ENCODE measurements around the gene ZFAND2B. TPM values are rescaled to one million over a fixed set of nuclear protein-coding genes. Genes with fewer than 3 reads are reported as not detected.
A peak's percentile ranks its signal among the peaks of the same experiment; 100 is the strongest.
"Not testable (repeated sequence)": the region's sequence is repeated elsewhere in the genome, so short reads cannot be mapped to it uniquely, and the experiment has no call there.

Gene ZFAND2B
- total and polyA plus RNA-seq, 2 donors (not counting 1 experiment from before 2014, with no cell fraction given) = 55.2 to 115 TPM

DNA sequence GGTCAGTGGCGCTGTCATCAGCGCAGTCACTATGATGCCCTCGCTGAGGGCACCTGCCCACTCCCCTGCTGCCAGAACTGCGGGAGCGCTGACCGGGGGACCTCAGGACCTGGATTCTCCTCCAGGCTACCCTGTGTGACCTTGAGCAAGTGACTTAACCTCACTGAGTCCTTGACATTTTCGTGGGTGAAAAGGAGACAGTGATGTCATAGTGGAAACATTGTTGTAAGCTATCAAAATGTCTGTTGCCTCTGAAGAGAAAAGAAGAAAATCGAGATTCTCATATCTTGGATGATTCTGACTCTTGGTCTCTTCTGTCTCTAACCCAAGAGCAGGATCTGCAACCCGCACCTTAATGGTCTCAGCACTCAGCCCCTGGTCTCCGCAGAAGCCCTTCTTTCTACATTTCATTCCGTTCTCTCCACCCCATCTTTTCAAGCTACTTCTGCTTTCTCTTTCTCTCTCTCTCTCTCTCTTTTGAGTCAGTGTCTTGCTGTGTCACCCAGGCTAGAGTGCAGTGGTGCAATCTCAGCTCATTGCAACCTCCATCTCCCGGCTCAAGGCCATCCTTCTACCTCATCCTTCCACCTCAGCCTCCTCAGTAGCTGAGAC, 48.1 kb downstream of the ZFAND2B start:
- Histone ChIP-seq H3K27ac (ENCODE audit: low read length in 2 of 2) (peak overlapping the region; percentile 93 to 94), H3K4me1 (ENCODE audit: control insufficient read depth in 2 of 2, insufficient read depth in 2 of 2, low read length in 2 of 2) (peaks cover 26 to 37% of the 10 kb centered on the region in 2 donors), H2AFZ (ENCODE audit: insufficient read depth, low read depth, low read length, poor library complexity, severe bottlenecking) (peak overlapping the region; percentile 93), H3K27me3 (replicated peaks in 1 of 4; ENCODE audit: control extremely low read depth in 1 of 4, control insufficient read depth in 3 of 4, insufficient read depth in 4 of 4, low read length in 3 of 4) (no peaks in the 10 kb centered on the region), H3K79me2 (ENCODE audit: control insufficient read depth, insufficient read depth, low read length) (peaks cover 37% of the 10 kb centered on the region), H3K4me2 (replicated peaks; ENCODE audit: low read depth, low read length, poor library complexity, severe bottlenecking) (peak overlapping the region; percentile 100), H3K4me3 (ENCODE audit: control extremely low read depth in 1 of 5, extremely low read depth in 1 of 5, insufficient read depth in 1 of 5, low read depth in 2 of 5, low read length in 4 of 5) (peak overlapping the region; percentile 83 to 97 (median 90)), H3K9me3 (ENCODE audit: control extremely low read depth in 1 of 3, control insufficient read depth in 2 of 3, insufficient read depth in 1 of 3, low read length in 2 of 3) (no peaks in the 10 kb centered on the region), H4K20me1 (ENCODE audit: control insufficient read depth, insufficient read depth, low read length, poor library complexity, severe bottlenecking) (peaks cover 22% of the 10 kb centered on the region), H3K9ac (ENCODE audit: low read length) (peak overlapping the region; percentile 90), H3K36me3 (replicated peaks in 1 of 2; ENCODE audit: control extremely low read depth in 1 of 2, control insufficient read depth in 1 of 2, extremely low read depth in 1 of 2, insufficient read depth in 2 of 2, low read length in 1 of 2) (peaks cover 2 to 20% of the 10 kb centered on the region in 2 experiments)
- ATAC-seq (ENCODE audit: low read depth) (peak; percentile 25), DNase-seq (peak; percentile 79)
- Mint-ChIP-seq H3K9me3 (ENCODE audit: insufficient read depth) (no peaks in the 10 kb centered on the region), H3K4me1 (peaks cover 42% of the 10 kb centered on the region), H3K4me3 (peak overlapping the region; percentile 87), H3K27ac (peak overlapping the region; percentile 95), H3K27me3 (no peaks in the 10 kb centered on the region)
- WGBS (ENCODE audit: insufficient coverage) = 0% methylated on average over 11 of the region's 12 CpGs
- ChIA-PET CTCF (interaction anchor here (0.6 to 7.6 kb wide), 26 partner anchors 8 to 412 kb away, joined by 3 to 97 read pairs (median 5); partner anchors contain the start of genes ANKZF1, ATG9A, CNPPD1 and DNAJB2), POLR2A (interaction anchor here (0.5 to 4.2 kb wide), 15 partner anchors 9 to 1937 kb away, joined by 3 to 106 read pairs (median 5); partner anchors contain the start of genes ABCB6, ANKZF1, ATG9A and CHPF)
- TF ChIP-seq EZH2 (IDR thresholded peaks at IDR 0.05; ENCODE audit: borderline replicate concordance, insufficient read depth, low read depth, low read length, poor library complexity, severe bottlenecking) = no peak
- TF ChIP-seq, protein P1, sequence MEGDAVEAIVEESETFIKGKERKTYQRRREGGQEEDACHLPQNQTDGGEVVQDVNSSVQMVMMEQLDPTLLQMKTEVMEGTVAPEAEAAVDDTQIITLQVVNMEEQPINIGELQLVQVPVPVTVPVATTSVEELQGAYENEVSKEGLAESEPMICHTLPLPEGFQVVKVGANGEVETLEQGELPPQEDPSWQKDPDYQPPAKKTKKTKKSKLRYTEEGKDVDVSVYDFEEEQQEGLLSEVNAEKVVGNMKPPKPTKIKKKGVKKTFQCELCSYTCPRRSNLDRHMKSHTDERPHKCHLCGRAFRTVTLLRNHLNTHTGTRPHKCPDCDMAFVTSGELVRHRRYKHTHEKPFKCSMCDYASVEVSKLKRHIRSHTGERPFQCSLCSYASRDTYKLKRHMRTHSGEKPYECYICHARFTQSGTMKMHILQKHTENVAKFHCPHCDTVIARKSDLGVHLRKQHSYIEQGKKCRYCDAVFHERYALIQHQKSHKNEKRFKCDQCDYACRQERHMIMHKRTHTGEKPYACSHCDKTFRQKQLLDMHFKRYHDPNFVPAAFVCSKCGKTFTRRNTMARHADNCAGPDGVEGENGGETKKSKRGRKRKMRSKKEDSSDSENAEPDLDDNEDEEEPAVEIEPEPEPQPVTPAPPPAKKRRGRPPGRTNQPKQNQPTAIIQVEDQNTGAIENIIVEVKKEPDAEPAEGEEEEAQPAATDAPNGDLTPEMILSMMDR (IDR thresholded peaks at IDR 0.05) = no peak
- intact Hi-C loops (cut with micrococcal nuclease) = loop anchor here (1.0 to 5.0 kb wide), 5 partner anchors 25 to 1037 kb away; partner anchors contain the start of genes ANKZF1, ARPC2, ATG9A and DNAJB2

- H4K20me1 ChIP-seq (ENCODE audit: control insufficient read depth, insufficient read depth, low read length, poor library complexity, severe bottlenecking); H3K27ac Mint-ChIP-seq; H3K27me3 Mint-ChIP-seq; H3K9me3 Mint-ChIP-seq (ENCODE audit: insufficient read depth); intact Hi-C loops (cut with micrococcal nuclease); H3K27me3 ChIP-seq (replicated peaks in 1 of 4; ENCODE audit: control extremely low read depth in 1 of 4, control insufficient read depth in 3 of 4, insufficient read depth in 4 of 4, low read length in 3 of 4); H3K4me3 Mint-ChIP-seq; H3K9me3 ChIP-seq (ENCODE audit: control extremely low read depth in 1 of 3, control insufficient read depth in 2 of 3, insufficient read depth in 1 of 3, low read length in 2 of 3); H3K4me1 ChIP-seq (ENCODE audit: control insufficient read depth in 2 of 2, insufficient read depth in 2 of 2, low read length in 2 of 2); H3K4me3 ChIP-seq (ENCODE audit: control extremely low read depth in 1 of 5, extremely low read depth in 1 of 5, insufficient read depth in 1 of 5, low read depth in 2 of 5, low read length in 4 of 5); H3K36me3 ChIP-seq (replicated peaks in 1 of 2; ENCODE audit: control extremely low read depth in 1 of 2, control insufficient read depth in 1 of 2, extremely low read depth in 1 of 2, insufficient read depth in 2 of 2, low read length in 1 of 2); ATAC-seq (ENCODE audit: low read depth); H2AFZ ChIP-seq (ENCODE audit: insufficient read depth, low read depth, low read length, poor library complexity, severe bottlenecking); H3K9ac ChIP-seq (ENCODE audit: low read length); H3K4me2 ChIP-seq (replicated peaks; ENCODE audit: low read depth, low read length, poor library complexity, severe bottlenecking); H3K27ac ChIP-seq (ENCODE audit: low read length in 2 of 2); H3K79me2 ChIP-seq (ENCODE audit: control insufficient read depth, insufficient read depth, low read length); DNase-seq: not testable (repeated sequence)
- WGBS (ENCODE audit: insufficient coverage) = 97% methylated on average over 4 of the region's 10 CpGs
- peaks cover 10% of the 10 kb centered on the region for H3K4me1 Mint-ChIP-seq
- ChIA-PET CTCF (interaction anchor here (0.8 to 7.6 kb wide), 4 partner anchors 14 to 36 kb away, joined by 3 to 97 read pairs (median 6); partner anchors contain the start of genes DNAJB2, GLB1L and STK16), POLR2A (interaction anchor here (1.3 kb wide), 1 partner anchor 10 kb away, joined by 8 read pairs; no protein-coding TSS in a partner anchor)
These were observed 52.4 kb downstream of the ZFAND2B start for GRCh38 chr2:219258942-219259341.

Other genes with a start within 250 kb of the ZFAND2B start
- gene CDK5R2, start 247.1 kb upstream of the ZFAND2B start, total RNA-seq = 0.12 TPM in 1 of 2 replicates, not detected in the other
- gene CDK5R2, start 247.1 kb upstream of the ZFAND2B start, polyA plus RNA-seq = not detected in 2 replicates
- gene FEV, start 221.6 kb upstream of the ZFAND2B start, total RNA-seq = not detected in 2 replicates
- not detected in 2 replicates for gene FEV, start 221.6 kb upstream of the ZFAND2B start, polyA plus RNA-seq
- gene CRYBA2, start 213.4 kb upstream of the ZFAND2B start, total RNA-seq = not detected in 2 replicates
- gene CRYBA2, start 213.4 kb upstream of the ZFAND2B start, polyA plus RNA-seq = not detected in 2 replicates
- gene CFAP65, start 165.3 kb upstream of the ZFAND2B start, total RNA-seq = not detected in 2 replicates
- not detected in 2 replicates for gene CFAP65, start 165.3 kb upstream of the ZFAND2B start, polyA plus RNA-seq
- 0.22 TPM in 1 of 2 replicates, not detected in the other for gene IHH, start 145.9 kb upstream of the ZFAND2B start, total RNA-seq
- 0.15 TPM in 1 of 2 replicates, not detected in the other for gene IHH, start 145.9 kb upstream of the ZFAND2B start, polyA plus RNA-seq
- gene NHEJ1, start 46.0 kb upstream of the ZFAND2B start, total RNA-seq = 20.3 and 25.0 TPM in 2 replicates
- gene NHEJ1, start 46.0 kb upstream of the ZFAND2B start, polyA plus RNA-seq = 13.0 and 14.9 TPM in 2 replicates
- 15.2 and 16.6 TPM in 2 replicates for gene SLC23A3, start 36.8 kb upstream of the ZFAND2B start, total RNA-seq
- gene SLC23A3, start 36.8 kb upstream of the ZFAND2B start, polyA plus RNA-seq = 2.2 and 2.4 TPM in 2 replicates
- gene CNPPD1, start 29.9 kb upstream of the ZFAND2B start, total RNA-seq = 146 and 150 TPM in 2 replicates
- gene CNPPD1, start 29.9 kb upstream of the ZFAND2B start, polyA plus RNA-seq = 159 and 204 TPM in 2 replicates
- 86.3 and 102 TPM in 2 replicates for gene RETREG2, start 28.5 kb upstream of the ZFAND2B start, total RNA-seq
- 45.4 and 46.7 TPM in 2 replicates for gene RETREG2, start 28.5 kb upstream of the ZFAND2B start, polyA plus RNA-seq
- 10.5 and 12.3 TPM in 2 replicates for gene ABCB6, start 12.2 kb downstream of the ZFAND2B start, total RNA-seq
- 11.6 and 15.3 TPM in 2 replicates for gene ABCB6, start 12.2 kb downstream of the ZFAND2B start, polyA plus RNA-seq
- 59.4 and 65.5 TPM in 2 replicates for gene ATG9A, start 22.9 kb downstream of the ZFAND2B start, total RNA-seq
- gene ATG9A, start 22.9 kb downstream of the ZFAND2B start, polyA plus RNA-seq = 41.8 and 42.7 TPM in 2 replicates
- 181 and 199 TPM in 2 replicates for gene ANKZF1, start 23.0 kb downstream of the ZFAND2B start, total RNA-seq
- 152 and 180 TPM in 2 replicates for gene ANKZF1, start 23.0 kb downstream of the ZFAND2B start, polyA plus RNA-seq
- gene GLB1L, start 38.7 kb downstream of the ZFAND2B start, total RNA-seq = 3.9 and 4.1 TPM in 2 replicates
- gene GLB1L, start 38.7 kb downstream of the ZFAND2B start, polyA plus RNA-seq = 2.4 and 2.9 TPM in 2 replicates
- gene STK16, start 38.7 kb downstream of the ZFAND2B start, total RNA-seq = 29.0 and 29.3 TPM in 2 replicates
- 46.9 and 60.1 TPM in 2 replicates for gene STK16, start 38.7 kb downstream of the ZFAND2B start, polyA plus RNA-seq
- gene TUBA4B, start 46.5 kb downstream of the ZFAND2B start, total RNA-seq = not detected in 2 replicates
- gene TUBA4B, start 46.5 kb downstream of the ZFAND2B start, polyA plus RNA-seq = 0.12 TPM in 1 of 2 replicates, not detected in the other
- 196 and 213 TPM in 2 replicates for gene TUBA4A, start 47.1 kb downstream of the ZFAND2B start, total RNA-seq
- 155 and 338 TPM in 2 replicates for gene TUBA4A, start 47.1 kb downstream of the ZFAND2B start, polyA plus RNA-seq
- gene DNAJB2, start 72.6 kb downstream of the ZFAND2B start, total RNA-seq = 169 and 184 TPM in 2 replicates
- 127 and 222 TPM in 2 replicates for gene DNAJB2, start 72.6 kb downstream of the ZFAND2B start, polyA plus RNA-seq
- gene PTPRN, start 102.6 kb downstream of the ZFAND2B start, total RNA-seq = not detected in 2 replicates
- 0.04 and 0.09 TPM in 2 replicates for gene PTPRN, start 102.6 kb downstream of the ZFAND2B start, polyA plus RNA-seq
- not detected in 2 replicates for gene RESP18, start 126.0 kb downstream of the ZFAND2B start, total RNA-seq
- not detected in 2 replicates for gene RESP18, start 126.0 kb downstream of the ZFAND2B start, polyA plus RNA-seq
- gene DNPEP, start 181.1 kb downstream of the ZFAND2B start, total RNA-seq = 91.1 and 91.7 TPM in 2 replicates
- 82.6 and 97.4 TPM in 2 replicates for gene DNPEP, start 181.1 kb downstream of the ZFAND2B start, polyA plus RNA-seq
- not detected in 2 replicates for gene DES, start 211.6 kb downstream of the ZFAND2B start, total RNA-seq
- gene DES, start 211.6 kb downstream of the ZFAND2B start, polyA plus RNA-seq = not detected in 2 replicates
- 0.10 and 0.74 TPM in 2 replicates for gene SPEG, start 228.1 kb downstream of the ZFAND2B start, total RNA-seq
- gene SPEG, start 228.1 kb downstream of the ZFAND2B start, polyA plus RNA-seq = 0.03 and 0.95 TPM in 2 replicates

All from B cell (primary cell).